Activated CD8-positive, alpha-beta memory T cell treated with anti-CD3 and anti-CD28 coated beads for 24 hours (primary cell): ENCODE data around the gene SUPT20HL2.
"Not testable (repeated sequence)": the region's sequence is repeated elsewhere in the genome, so short reads cannot be mapped to it uniquely, and the experiment has no call there.

Experiments used
- DNase-seq: peaks from one replicate; pipeline ENCODE4 v3.0.0-alpha.2; 2020

Gene SUPT20HL2

GRCh38 chrX:24309580-24310374 is 4.1 kb downstream of the SUPT20HL2 start:
- DNase-seq = not testable (repeated sequence)

- DNase-seq = not testable (repeated sequence)
Observed at GRCh38 chrX:24308803-24309202, 5.1 kb downstream of the SUPT20HL2 start.

DNA sequence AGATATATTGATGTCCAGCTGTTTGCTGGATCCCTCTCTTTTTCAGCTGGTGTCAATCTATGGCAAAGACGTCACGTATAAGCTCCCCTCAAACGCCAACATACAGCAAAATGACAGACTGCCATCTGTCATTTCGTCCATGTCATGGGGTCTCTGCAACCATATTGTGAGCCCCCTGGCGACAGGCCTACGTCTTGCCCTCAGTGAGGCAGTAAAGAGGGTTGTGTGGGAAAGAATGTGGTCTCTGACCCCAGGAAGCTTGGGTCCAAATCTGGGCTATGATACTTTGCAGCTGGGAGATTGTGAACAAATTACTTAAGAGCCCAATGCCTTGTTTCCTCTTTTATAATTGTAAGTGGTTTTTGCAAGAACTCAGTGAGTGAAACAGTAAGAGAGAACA is 7.4 kb downstream of the SUPT20HL2 start:
- DNase-seq = no peak

GRCh38 chrX:24305905-24306304 is 8.0 kb downstream of the SUPT20HL2 start:
- DNase-seq = no peak

DNA sequence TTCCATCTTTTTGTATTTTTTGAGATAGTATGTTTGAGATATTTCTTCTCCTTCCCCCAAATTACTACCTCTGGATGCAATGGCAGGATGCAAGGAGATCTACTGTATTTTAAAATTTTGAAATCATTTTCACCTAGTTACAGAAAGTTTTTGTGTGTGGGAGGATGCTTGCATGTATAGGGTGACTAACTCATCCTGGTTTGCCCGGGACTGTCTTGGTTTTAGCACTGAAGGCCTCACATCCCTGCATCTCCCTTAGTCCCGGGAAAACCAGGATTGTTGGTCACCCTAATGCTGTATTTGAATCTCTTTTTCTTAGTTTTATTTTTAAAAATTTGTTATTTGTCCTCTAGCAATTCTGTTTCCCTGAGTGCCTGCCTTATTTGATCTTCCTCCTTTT is 12.1 kb downstream of the SUPT20HL2 start:
- no peak for DNase-seq

DNA sequence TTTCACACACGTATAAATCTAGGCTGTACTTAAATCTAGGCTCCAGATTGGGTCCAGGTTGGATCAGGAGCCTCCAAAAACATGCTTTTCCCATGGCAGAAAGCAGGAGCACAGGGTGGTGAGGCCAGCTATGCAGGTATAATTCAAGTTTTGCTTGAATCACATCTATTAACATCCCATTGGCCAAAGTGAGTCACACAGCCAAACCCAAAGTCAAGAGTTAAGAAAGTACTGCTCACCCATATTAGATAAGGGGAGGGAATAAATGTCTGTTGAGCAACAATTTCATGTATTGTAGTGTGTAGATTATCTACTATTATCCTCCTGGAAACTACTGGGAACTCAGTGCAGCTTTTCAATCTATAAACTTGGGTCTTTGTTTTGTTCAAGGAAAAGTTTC is 12.8 kb downstream of the SUPT20HL2 start:
- no peak for DNase-seq

DNA sequence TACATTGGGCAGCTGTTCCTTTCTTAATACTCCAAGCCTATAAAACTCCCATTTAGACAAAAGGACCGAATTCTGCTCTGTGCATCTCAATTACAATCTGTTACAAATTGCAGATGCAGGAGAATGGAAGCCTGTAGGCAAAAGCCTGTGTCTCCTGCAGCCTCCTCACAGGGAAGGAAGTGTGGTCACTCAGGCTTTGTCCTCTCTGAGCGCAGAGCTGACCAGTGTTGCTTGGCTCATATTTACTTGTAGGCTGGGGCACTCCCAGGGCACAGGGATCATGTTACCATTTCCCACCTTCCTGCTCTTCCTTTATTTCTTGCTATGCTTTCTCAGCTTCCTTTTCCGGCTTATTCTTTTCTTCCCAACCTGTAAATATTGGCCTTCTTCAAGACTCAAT is 15.7 kb downstream of the SUPT20HL2 start:
- DNase-seq = no peak

GRCh38 chrX:24294619-24295018 is 19.2 kb downstream of the SUPT20HL2 start:
- no peak for DNase-seq

DNA sequence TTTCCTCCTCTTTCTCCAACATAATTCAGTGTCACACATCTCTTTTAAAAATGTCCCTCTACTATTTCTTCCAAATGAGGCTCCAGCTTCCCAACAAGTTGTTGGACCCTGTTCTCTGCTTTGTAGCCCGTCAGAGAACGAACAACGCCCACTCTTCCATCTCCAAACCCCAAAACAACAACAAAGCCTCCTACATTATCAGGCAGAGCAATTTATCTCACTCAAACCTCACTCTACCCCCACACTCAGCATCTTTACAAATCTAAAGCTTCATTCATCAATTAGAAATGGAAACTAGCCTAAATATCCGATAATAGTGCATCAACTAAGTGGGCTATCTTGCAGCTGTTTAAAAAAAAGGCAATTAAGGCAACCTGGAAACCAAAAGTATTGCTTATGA is 20.5 kb downstream of the SUPT20HL2 start:
- no peak for DNase-seq

DNA sequence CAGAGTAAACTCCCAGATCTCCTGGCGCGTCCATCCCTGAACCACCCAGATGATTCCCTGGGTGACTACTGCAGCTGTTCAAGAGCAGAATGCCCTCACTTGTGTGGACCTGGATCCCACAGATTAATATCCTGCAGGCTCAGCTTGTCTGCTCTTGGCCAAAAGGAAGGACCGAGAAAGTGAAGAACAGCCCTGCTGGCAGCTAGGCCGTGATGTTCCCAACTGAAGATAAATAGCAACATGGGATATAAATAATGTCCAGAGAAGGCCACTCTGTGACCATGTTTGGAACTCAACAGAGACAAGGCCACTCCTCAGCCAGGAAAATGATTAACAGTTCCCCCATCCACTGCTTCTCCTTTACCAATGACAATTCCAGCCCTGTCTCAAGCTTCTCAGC is 21.5 kb downstream of the SUPT20HL2 start:
- no peak for DNase-seq

- DNase-seq = no peak
Observed at GRCh38 chrX:24285082-24285481, 28.8 kb downstream of the SUPT20HL2 start.

GRCh38 chrX:24283127-24283794 is 30.6 kb downstream of the SUPT20HL2 start:
- DNase-seq = no peak

DNA sequence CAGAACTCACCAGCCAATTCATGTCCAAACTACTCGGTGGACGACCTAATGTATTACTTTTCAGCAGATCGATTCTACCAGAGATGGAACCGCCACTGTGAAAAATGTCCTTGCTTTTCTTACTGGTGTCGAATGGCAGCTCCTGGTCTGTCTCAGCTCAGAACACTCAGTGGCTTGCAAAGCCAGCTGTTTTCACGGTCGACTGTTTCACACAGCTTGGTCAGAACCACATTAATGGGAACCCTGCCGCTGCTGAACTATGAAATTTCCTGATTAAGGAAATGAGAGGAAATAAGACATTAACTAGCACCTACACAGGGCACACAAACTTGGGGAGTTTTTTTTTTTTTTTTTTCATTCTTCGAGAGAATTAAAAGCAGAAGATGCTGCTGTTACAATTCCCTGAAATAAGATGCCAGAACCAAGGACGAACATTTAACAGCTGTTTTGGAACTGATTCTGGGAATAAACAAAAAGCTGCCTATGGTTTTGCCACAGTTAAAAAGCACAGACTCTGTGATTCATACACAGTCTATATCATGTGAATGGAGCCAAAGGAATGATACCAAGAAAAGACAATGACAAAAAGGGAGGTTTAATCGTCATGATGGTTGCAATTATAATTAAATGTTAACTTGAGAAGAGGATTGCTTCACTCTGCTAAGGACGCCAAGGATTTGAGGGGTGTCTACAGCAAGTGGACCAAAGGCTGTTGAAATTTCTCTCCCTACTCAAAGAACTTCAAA is 31.3 kb downstream of the SUPT20HL2 start:
- no peak for DNase-seq

DNA sequence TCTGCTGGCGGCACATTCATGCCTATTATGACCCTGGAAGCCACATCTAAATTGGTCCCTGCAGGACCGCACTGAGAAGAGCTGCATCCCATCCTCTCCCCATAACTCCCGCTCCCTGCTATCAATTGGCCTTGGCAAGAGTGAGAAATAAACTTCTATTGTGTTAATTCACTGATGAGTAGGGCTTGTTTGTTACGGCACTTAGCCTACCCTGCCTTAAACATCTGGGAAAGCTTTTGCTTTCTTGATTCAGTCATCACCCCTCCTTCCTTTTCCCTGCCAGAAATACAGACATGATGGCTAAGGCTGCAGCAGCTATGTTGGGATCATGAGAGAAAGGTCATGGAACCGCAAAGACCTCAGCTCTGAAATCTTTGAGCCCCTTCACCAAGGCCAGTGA is 36.5 kb downstream of the SUPT20HL2 start:
- DNase-seq = no peak

- DNase-seq = no peak
Observed at GRCh38 chrX:24276015-24276414, 37.9 kb downstream of the SUPT20HL2 start.

DNA sequence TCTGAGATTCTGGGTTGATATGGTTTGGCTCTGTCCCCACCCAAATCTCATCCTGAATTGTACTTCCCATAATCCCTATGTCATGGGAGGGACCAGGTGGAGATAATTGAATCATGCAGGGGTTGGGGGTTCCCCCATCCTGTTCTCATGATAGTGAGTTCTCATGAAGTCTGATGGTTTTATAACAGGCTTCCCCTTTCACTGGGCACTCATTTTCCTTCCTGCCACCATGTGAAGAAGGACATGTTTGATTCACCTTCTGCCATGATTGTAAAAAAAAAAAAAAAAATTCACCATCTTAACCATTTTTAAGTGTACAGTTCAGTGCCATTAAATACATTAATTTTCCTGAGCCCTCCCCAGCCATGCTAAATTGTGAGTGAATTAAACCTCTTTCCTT is 42.6 kb downstream of the SUPT20HL2 start:
- DNase-seq = no peak

DNA sequence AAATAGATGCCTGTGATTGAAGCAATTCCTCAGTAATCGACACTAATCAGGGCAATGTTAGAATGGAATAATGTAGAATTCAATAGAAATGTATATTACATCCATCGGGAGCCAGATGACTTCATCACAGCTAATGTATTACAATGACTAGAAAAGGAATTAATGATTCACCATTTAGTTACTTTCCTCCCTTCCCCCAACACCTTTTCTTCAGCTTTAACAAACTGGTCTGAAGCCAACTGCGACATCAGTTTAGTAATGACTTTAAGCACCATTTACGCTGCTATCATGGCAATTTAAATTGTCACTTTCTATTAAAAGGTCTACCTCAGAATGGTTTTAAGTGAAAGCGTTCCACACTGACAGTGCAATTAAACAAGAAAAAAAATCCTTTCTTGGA is 45.1 kb downstream of the SUPT20HL2 start:
- DNase-seq = no peak

- DNase-seq = no peak
Observed at GRCh38 chrX:24266996-24267395, 46.9 kb downstream of the SUPT20HL2 start.

GRCh38 chrX:24264383-24264782 is 49.5 kb downstream of the SUPT20HL2 start:
- DNase-seq = no peak

DNA sequence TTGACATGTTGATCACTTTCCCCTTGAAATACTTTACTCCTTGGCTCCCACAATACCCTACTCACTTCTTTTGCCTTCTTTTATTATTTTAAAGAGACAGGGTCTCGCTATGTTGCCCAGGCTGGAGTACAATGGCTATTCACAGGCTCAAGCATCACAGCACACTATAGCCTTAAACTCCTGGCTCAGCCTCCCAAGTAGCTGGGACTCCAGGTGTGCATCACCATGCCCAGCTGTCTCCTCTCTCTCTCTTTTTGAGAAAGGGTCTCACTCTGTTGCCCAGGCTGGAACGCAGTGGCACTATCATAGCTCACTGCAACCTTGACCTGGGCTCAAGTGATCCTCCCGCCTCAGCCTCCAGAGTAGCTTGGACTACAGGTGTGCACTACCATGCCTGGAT is 51.6 kb downstream of the SUPT20HL2 start:
- no peak for DNase-seq
